GM21423 (cell line): ENCODE results near the gene GPR162.

ENCODE experiments used
- ATAC-seq: cut with Tn5 transposase; IDR thresholded peaks from one replicate; pipeline ENCODE4 v1.9.1; 2021; ENCODE audit warnings: mild to moderate bottlenecking, moderate library complexity; ENCODE audit not compliant: unreplicated experiment

Gene GPR162

DNA sequence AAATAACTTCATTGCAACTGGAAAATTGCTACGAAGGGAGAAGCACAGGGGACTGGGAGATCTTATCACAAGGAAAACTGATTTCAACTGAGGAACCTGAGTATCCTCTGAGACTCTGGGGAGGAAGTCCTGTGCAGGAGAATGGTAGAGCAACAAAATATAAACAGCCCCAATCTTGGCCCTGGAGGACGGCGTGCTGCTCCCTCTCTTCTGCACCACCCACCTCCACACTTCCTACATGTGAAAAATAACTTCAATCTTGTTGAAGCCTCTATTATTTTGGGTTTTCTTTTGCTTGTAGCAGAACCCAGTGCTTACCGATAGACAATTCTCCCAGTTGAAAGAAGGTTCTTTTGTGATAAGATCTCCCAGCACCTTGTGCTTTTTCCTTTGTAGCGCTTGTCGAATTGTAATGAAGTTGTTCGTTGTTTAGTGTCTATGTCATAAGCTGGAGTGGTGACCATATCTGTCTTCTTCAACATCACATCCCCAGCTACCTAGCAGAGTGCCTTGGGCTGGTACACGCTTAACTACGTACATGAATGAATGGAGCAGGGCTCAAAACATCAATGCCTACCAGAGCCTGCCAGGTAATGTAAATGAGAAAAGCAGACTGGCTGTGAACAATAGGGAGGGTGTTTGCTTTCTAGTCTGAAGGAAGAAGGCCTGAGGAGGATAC is 35.1 kb upstream of the GPR162 start:
- ATAC-seq = no peak

DNA sequence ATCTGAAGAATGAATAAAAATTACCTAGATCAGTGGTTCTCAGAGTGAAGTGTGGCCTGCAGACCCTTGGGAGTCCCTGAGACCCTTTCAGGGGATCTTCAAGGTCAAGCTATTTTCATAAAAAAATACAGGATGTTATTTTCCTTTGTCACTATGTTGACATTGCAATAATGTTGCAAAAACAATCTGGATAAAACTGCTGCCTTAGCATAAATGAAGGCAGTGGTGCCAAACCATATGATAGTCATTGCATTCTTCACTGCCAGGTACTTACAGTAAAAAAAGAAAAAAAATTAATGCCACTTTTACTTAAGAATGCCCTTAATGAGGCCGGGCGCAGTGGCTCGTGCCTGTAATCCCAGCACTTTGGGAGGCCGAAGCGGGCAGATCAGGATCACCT is 34.3 kb upstream of the GPR162 start:
- ATAC-seq = no peak

DNA sequence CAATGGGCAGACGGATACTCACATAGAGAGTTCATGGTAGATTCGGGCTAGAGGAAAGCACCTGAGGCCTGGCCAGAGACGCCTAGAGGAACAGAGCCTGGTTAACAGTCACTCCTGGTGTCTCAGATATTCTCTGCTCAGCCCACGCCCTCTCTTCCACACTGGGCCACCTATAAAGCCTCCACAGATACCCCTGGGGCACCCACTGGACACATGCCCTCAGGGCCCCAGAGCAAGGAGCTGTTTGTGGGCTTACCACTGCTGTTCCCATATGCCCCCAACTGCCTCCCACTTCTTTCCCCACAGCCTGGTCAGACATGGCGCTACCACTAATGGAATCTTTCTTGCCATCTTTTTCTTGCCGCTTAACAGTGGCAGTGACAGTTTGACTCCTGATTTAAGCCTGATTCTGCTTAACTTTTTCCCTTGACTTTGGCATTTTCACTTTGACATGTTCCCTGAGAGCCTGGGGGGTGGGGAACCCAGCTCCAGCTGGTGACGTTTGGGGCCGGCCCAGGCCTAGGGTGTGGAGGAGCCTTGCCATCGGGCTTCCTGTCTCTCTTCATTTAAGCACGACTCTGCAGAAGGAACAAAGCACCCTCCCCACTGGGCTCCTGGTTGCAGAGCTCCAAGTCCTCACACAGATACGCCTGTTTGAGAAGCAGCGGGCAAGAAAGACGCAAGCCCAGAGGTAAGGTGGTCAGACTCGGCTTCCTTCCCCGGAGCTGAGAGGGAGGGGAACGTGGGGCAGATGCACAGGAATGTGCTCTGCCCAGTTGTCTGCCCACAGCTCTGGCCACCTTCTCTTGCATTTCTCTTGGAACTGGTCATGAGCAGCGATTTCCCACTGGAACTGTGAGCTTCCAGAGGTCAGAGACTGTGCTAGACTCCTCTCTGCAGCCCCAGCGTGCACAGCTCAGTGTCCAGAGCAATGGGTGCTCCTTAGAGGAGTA is 32.4 kb upstream of the GPR162 start, which contains the start of gene CD4:
Gene CD4, plus strand, starts transcription at position 557 of the 953 bp plus-strand sequence. CDS start 10,611 bp downstream, outside the sequence.
- no peak for ATAC-seq

DNA sequence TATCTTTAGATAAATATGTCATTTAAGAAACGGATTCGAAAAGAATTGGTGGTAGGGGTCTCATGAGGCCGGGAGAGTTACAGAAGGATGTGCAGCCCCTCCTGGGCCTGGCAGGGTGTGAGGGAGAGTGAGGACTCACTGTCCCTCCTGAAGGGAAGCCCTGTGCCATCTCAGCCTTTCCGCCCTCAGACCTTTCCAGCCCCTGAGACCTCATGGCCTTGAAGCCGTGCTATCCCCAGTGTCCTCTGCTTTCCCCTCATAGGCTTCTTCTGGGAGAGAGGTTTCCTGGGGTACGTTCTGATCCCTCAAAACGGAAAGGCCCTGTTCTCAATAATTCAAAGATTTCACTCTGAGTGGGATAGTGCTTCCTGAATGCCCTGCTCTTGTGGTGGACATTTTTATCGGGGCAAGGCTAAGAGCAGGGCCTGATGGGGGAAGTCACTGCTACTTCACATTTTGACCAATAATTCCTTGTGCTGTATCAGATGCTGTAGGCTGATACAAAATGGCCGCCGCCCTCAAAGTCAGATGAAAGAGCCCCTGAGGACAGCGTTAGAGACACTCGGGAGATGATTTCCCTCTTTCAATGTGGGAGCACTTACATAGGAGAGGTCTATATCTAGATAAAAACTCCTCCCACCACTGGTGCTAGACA is 31.0 kb upstream of the GPR162 start:
- ATAC-seq = no peak

DNA sequence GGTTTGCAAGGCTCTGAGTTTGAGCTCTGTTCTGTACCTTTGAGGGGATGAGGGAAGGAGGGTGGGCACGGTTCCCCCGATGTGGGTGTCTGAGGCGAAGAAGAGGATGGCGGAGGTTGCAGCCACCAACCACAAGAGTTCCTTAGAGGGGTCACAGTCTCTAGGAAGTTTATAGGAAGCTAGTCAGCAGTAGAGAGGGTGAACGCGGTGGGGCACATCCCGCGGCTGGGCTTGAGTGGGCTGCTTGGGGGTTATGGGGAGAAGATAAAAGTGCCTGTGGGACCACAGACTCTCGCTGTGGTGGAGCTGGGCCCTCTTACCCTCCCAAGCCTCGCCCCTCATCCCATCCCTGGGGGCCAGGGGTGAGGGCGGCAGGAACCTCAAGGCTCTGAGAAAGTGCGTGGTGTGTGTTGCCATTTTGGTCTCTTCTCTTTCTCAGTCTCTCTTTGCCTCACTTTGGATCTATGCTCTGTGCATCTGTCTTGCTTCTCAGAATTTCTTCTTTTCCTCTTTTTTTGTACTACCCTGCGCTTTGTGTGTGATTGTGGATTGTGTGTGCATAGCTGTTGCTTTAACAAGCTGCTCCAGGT is 29.6 kb upstream of the GPR162 start:
- no peak for ATAC-seq

DNA sequence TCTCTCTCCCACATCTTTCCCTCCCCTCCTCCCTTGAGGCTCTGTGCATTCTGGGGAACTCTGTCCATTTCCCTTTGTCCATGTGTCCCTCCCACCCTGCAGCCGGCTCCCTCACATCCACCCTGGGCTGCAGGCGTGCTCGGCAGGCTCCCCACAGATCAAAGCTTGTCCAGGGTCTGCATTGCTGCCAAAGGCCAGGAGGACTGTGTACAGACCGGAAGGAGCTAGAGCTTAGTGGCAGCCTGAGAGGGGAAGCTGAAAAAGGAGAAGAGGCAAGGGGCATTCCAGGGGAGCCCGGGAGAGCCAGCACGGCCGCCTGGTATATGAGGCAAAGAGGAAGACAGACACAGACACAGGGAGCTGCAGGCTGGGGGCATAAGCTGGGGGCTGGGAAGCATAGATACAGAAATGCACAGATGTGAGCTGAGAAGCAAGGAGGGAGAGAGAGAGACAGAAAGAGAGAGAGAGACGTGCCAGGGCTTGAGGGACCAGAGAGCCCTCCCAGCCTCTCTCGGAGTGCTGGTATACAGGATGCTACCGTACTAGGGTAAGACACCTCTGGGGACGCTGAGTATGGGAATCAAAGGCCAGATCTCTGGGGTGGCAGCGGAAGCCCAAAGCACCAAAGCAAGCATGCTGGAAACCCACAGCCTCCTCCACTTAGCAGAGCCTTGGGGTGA is 29.0 kb upstream of the GPR162 start:
- no peak for ATAC-seq

DNA sequence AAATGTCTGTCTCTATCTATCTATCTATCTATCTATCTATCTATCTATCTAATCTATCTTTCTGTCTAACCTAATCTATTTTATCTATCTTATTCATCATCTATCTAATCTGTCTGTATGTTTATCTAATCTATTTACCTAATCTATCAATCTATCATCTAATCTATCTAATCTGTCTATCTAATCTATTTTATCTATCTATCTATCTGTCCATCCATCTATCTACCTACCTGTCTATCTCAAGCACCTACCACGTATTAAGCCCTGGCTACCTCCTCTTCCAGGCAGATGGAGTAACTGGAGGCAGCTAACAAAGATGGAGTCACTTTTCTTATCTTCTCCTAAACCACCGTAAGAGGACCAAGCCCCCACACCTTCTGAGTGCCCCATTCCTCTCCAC is 26.5 kb upstream of the GPR162 start:
- ATAC-seq = no peak

DNA sequence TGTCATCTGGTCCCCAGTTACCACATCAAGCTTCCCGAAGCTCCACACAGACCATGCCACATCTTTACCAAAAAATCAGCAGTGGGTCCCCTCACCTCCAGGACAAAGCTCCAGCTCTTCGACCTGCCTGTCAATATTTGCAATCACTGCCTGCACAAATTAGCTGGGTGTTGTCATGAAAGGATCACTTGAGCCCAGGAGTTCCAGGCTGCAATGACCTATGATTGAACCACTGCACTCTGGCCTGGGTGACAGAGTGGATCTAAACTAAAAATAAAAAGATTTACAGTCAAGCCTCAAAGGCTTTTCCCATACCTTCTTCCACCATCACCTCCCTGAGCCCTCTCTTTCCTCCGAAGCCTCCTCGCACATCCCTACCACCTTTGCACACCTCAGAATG is 25.0 kb upstream of the GPR162 start:
- no peak for ATAC-seq

DNA sequence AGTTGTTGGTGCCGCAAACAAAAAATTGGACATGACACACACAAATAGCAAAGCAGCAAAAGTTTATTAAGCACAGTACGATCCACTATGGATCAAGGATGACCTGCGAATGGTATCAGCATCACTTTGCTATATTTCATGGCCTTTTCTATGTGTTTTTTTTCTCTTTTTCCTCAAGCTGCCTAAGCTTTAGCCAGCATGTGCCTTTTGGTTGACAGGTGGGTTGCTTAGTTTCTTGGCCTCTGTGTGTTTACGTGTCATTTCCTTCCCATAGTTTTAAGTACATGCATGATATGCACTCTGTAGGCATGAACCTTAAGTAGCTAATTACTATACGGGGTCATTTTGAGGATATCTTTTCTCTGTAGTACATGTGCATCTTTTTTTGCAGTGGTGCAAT is 22.5 kb upstream of the GPR162 start:
- no peak for ATAC-seq

DNA sequence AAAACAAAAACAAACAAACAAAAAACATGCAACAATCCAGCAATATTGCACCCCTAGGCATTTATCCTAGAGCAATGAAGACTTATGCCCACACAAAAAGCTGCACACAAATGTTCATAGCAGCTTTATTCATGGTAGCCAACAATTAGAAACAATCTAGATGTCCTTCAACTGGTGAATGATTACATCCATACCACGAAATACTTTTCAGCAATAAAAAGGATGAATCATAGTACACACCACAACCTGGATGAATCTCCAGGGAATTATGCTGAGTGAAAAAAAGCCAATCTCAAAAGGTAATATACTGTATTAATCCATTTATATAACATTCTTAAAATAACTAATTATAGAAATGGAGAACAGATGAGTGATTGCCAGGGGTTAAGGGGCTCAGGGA is 14.5 kb upstream of the GPR162 start:
- ATAC-seq = no peak

DNA sequence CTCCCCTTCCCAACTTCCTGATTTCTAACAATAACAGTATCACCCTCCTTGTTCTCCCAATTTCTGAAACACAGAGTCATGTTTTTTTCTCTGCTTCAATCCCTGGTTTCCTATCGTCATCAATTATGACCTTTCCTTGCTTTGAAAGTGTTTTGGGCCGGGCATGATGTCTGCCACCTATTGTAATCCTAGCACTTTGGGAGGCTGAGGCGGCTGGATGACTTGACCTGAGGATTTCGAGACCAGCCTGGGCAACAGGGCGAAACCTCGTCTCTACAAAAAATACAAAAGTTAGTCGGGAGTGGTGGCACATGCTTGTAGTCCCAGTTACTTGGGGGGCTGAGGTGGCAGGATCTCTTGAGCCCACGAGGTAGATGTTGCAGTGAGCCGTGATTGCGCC is 12.6 kb upstream of the GPR162 start:
- ATAC-seq = no peak

DNA sequence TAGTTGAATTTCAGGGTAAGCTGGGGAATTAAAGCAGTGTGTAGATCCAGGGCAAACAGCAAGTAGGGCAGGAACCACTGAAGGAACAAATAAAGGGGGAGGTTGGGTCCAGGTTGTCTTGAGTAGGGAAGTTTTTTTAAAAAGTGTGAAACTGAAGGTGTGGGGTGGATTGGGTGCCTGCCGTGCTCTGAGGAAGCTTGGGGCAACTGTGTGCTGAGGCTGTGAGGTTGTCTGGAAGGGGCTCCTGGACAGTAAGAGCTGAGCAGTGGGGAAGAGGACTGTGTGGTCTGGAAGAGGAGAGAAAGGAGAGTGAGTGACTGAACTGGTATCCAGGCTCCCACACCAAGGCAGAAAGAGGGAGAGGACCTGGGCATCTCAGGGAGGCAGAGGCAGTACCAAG is 10.9 kb upstream of the GPR162 start:
- no peak for ATAC-seq

DNA sequence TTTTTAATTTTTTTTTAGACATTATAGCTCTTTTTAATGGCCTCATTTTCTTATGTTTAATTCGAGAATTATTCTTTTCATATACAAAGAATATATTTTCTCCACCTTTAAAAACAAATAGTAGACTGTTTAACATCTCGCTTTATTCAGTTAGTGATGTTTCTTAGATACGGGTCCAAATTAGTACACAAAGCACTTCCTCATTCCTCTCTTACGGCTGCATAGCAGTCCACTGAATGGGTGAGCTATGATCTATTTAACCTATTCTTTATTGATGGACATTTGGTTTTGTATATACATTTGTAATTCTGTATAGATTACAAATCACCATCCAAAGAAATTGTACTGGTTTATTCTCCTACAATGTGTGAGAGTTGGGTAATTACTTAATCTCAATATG is 8.3 kb upstream of the GPR162 start:
- ATAC-seq = no peak

DNA sequence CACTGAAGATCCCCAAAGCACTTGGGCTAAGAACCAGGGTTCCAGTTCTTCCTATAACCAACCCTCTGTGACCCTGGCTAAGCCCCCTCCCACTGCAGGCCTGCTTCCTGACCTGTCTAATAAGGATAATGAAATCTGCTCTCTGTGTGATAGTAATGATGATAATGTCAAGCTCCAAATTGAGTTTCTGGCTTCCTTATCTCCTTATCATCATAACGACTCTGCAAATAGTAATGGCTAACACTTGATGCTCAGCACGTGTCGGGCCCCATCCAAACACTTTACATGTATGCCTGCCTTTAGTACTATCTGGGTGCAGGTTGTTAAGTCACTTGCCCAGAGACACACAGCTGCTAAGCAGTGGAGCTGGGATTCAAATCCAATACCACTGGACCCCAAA is 5.0 kb upstream of the GPR162 start:
- no peak for ATAC-seq

DNA sequence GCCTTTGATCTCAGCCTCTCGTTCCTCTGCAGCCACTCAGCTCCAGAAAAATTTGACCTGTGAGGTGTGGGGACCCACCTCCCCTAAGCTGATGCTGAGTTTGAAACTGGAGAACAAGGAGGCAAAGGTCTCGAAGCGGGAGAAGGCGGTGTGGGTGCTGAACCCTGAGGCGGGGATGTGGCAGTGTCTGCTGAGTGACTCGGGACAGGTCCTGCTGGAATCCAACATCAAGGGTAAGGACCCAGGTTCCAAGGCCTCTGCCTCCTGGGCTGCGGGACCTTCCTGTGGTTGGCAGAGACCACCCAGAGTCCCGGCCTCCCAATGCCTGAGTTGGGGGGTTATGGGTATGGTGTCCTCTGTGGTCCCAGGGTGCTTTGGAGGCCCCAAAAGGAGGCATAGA is 4.5 kb upstream of the GPR162 start:
- no peak for ATAC-seq

DNA sequence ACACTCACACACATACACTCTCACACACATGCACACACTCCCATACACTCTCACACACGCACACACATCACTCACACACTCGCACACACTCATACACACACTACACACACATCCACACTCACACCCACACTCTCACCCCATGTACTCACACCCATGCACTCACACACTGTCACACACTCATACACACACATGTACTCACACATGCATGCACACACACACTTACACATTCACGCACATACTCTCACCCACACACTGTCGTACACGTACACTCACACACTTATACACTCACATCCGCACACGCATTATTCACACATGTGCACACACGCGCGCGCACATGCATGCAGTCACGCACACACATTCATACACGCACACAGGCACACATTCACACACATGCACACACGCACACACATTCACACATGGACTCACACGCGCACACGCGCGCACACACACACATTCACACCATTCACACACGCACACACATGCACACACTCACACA is 3.9 kb upstream of the GPR162 start:
- no peak for ATAC-seq

DNA sequence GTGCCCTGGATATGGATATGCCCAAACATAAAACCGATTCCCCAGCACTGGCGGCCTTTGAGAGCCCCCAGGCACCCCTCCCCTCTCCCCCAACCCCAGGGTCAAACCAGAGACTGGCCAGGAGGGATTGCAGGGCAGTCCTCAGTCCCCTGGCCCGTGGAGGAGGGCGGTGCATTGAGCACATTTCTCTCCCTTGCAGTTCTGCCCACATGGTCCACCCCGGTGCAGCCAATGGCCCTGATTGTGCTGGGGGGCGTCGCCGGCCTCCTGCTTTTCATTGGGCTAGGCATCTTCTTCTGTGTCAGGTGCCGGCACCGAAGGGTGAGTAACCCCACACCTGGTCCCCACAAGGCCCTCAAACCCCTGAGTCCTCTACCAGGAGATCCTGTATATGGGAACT is 3.4 kb upstream of the GPR162 start:
- no peak for ATAC-seq

DNA sequence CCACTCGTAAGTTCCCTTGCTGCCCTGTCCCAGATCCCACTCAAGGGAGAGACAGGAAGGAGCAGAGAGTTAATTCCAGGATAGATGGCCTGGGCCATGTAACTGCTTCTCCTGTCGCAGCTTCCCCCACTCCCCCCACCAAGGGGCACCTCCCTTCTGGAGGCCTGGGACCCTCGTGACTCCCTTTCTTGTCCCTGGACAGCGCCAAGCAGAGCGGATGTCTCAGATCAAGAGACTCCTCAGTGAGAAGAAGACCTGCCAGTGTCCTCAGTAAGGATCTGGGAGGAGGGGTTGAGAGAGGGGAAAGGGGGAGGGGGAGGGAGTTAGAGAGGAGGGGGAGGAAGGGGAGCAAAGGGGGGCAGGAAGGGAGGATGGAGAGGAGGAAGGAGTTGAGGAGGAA is 3.0 kb upstream of the GPR162 start:
- no peak for ATAC-seq

DNA sequence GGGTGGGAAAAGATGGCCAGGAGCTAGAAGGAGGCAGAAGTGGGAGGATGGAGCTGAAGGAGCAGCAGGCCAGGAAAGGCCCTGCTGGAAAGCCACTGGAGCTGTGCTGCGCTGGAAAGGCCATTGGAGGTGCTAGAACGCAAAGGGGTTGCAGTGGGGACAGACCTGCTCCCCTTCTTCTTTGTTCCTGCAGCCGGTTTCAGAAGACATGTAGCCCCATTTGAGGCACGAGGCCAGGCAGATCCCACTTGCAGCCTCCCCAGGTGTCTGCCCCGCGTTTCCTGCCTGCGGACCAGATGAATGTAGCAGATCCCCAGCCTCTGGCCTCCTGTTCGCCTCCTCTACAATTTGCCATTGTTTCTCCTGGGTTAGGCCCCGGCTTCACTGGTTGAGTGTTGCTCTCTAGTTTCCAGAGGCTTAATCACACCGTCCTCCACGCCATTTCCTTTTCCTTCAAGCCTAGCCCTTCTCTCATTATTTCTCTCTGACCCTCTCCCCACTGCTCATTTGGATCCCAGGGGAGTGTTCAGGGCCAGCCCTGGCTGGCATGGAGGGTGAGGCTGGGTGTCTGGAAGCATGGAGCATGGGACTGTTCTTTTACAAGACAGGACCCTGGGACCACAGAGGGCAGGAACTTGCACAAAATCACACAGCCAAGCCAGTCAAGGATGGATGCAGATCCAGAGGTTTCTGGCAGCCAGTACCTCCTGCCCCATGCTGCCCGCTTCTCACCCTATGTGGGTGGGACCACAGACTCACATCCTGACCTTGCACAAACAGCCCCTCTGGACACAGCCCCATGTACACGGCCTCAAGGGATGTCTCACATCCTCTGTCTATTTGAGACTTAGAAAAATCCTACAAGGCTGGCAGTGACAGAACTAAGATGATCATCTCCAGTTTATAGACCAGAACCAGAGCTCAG is 2.3 kb upstream of the GPR162 start:
- no peak for ATAC-seq

DNA sequence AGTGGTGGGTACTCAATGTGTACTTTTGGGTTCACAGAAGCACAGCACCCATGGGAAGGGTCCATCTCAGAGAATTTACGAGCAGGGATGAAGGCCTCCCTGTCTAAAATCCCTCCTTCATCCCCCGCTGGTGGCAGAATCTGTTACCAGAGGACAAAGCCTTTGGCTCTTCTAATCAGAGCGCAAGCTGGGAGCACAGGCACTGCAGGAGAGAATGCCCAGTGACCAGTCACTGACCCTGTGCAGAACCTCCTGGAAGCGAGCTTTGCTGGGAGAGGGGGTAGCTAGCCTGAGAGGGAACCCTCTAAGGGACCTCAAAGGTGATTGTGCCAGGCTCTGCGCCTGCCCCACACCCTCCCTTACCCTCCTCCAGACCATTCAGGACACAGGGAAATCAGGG is 1.5 kb upstream of the GPR162 start:
- ATAC-seq = no peak
